Esophagus muscularis mucosa (tissue), 3 donors: ENCODE data around the gene PRTN3.

ENCODE experiments used
- EP300 ChIP-seq: sonication (generic); formaldehyde crosslinking; IDR thresholded peaks from one replicate; pipeline ENCODE4 v1.6.1; 2017; ENCODE audit warnings: antibody characterized with exemption
- TF ChIP-seq, protein P1 (sequence below), 3 experiments: fragments of 200-600 bp in 2 of 3; fragments of 450-650 bp in 1 of 3; sonication (generic) in 2 of 3; IDR thresholded peaks; one replicate each; pipeline ENCODE4 v1.5.1; 2017 to 2019; ENCODE audit warnings: antibody characterized with exemption in 3 of 3, mild to moderate bottlenecking in 2 of 3, moderate library complexity in 1 of 3

DNA sequence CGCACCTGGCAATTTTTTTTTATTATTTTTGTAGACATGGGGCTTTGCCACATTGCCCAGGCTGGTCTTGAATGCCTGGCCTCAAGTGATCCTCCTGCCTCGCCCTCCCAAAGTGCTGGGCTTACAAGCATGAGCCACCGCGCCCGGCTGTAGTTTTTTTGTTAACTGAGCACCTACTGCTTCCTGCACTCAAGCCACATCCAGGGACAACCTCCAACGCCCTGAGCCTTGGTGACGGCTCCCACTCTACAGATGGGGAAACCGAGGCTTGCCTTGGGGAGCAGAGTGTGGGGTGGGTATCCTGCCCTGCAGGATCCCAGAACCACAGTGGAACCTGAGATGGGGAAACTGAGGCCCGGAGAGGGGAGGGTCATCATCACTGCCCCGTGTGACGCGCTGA is 14.3 kb downstream of the PRTN3 start:
- TF ChIP-seq, protein P1, sequence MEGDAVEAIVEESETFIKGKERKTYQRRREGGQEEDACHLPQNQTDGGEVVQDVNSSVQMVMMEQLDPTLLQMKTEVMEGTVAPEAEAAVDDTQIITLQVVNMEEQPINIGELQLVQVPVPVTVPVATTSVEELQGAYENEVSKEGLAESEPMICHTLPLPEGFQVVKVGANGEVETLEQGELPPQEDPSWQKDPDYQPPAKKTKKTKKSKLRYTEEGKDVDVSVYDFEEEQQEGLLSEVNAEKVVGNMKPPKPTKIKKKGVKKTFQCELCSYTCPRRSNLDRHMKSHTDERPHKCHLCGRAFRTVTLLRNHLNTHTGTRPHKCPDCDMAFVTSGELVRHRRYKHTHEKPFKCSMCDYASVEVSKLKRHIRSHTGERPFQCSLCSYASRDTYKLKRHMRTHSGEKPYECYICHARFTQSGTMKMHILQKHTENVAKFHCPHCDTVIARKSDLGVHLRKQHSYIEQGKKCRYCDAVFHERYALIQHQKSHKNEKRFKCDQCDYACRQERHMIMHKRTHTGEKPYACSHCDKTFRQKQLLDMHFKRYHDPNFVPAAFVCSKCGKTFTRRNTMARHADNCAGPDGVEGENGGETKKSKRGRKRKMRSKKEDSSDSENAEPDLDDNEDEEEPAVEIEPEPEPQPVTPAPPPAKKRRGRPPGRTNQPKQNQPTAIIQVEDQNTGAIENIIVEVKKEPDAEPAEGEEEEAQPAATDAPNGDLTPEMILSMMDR (IDR thresholded peaks at IDR 0.05) = no peak
- TF ChIP-seq EP300 = no peak
